ENCODE data around the gene GALE. TPM values are rescaled to one million over a fixed set of nuclear protein-coding genes. Genes with fewer than 3 reads are reported as not detected.

The GALE gene
- total and polyA plus RNA-seq, 2 of the 13 experiments (the other 11 are each of a cell fraction or from before 2014, with no cell fraction given): 85.2 to 88.4 TPM

DNA sequence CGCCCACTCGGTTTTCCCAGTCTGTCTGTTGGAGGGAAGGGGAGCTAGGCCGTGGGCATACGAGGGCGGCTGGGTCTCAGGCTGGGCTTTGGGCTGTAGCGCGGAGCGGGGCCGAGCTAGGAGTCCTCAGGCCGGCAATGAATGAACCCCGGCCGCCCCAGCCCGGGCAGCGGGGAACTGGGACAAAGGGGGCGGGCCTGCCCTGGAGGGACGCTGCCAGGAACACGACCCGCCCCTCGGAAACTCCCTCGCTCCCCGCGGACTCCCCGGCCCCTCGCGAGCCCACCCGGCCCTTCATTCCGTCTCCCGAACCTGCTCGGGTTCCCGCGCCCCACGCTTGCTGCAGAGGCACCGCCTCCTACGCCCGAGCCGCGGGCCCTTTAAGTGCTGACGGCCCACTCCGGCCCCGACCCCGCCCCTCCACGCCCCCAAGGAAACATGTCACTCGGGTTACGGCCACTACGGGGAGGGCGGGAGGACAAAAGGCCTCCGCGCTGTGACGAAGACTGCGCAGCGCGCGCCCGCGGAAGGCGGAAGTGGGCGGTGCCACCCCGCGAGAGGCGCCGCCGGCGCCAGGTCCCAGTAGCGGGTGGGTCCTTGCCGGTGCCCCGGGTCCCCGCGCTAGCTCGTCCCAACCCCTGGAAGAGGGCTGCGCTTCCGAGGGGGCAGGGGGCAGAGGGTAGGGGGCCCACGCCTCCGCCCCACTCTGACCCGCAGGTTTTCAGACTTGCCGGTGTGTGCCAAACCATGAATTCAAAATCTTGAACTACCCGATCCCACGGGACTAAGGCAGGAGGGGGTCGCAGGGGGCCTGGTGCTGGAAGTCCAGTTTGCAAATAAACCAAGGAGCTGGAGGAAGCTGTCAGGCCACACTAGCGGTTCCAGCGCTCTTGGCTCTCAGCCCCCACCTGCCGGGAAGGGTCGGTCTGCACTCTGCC, at the start of gene GALE (continued):
- TF ChIP-seq, protein P1, sequence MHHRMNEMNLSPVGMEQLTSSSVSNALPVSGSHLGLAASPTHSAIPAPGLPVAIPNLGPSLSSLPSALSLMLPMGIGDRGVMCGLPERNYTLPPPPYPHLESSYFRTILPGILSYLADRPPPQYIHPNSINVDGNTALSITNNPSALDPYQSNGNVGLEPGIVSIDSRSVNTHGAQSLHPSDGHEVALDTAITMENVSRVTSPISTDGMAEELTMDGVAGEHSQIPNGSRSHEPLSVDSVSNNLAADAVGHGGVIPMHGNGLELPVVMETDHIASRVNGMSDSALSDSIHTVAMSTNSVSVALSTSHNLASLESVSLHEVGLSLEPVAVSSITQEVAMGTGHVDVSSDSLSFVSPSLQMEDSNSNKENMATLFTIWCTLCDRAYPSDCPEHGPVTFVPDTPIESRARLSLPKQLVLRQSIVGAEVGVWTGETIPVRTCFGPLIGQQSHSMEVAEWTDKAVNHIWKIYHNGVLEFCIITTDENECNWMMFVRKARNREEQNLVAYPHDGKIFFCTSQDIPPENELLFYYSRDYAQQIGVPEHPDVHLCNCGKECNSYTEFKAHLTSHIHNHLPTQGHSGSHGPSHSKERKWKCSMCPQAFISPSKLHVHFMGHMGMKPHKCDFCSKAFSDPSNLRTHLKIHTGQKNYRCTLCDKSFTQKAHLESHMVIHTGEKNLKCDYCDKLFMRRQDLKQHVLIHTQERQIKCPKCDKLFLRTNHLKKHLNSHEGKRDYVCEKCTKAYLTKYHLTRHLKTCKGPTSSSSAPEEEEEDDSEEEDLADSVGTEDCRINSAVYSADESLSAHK (CRISPR knock-in tag; IDR thresholded peaks at IDR 0.05; ENCODE audit: borderline replicate concordance): no peak
- no peak for TF ChIP-seq RORA (CRISPR knock-in tag; IDR thresholded peaks at IDR 0.05)
- TF ChIP-seq POLR2AphosphoS2 (IDR thresholded peaks at IDR 0.05; ENCODE audit: low read depth, low read length): no peak
- TF ChIP-seq ZNF883 (CRISPR knock-in tag; IDR thresholded peaks at IDR 0.05; ENCODE audit: not compliant biosample characterization): peak; percentile 40
- TF ChIP-seq ZFP36L1 (CRISPR knock-in tag; IDR thresholded peaks at IDR 0.05): no peak
- 0 out of 2 replicates have a peak, but pooled peaks have one; percentile 53 for TF ChIP-seq ZNF235 (CRISPR knock-in tag; IDR thresholded peaks at IDR 0.05; ENCODE audit: borderline replicate concordance)
- no peak for TF ChIP-seq HHEX (CRISPR knock-in tag; IDR thresholded peaks at IDR 0.05)
- TF ChIP-seq, protein P2, sequence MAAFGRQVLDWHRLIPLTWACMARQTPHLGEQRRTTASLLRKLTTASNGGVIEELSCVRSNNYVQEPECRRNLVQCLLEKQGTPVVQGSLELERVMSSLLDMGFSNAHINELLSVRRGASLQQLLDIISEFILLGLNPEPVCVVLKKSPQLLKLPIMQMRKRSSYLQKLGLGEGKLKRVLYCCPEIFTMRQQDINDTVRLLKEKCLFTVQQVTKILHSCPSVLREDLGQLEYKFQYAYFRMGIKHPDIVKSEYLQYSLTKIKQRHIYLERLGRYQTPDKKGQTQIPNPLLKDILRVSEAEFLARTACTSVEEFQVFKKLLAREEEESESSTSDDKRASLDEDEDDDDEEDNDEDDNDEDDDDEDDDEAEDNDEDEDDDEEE (CRISPR knock-in tag; IDR thresholded peaks at IDR 0.05): no peak
- no peak for TF ChIP-seq FIP1L1 (IDR thresholded peaks at IDR 0.05; ENCODE audit: borderline replicate concordance, insufficient read depth, low read depth, low read length)
- TF ChIP-seq, protein P3, sequence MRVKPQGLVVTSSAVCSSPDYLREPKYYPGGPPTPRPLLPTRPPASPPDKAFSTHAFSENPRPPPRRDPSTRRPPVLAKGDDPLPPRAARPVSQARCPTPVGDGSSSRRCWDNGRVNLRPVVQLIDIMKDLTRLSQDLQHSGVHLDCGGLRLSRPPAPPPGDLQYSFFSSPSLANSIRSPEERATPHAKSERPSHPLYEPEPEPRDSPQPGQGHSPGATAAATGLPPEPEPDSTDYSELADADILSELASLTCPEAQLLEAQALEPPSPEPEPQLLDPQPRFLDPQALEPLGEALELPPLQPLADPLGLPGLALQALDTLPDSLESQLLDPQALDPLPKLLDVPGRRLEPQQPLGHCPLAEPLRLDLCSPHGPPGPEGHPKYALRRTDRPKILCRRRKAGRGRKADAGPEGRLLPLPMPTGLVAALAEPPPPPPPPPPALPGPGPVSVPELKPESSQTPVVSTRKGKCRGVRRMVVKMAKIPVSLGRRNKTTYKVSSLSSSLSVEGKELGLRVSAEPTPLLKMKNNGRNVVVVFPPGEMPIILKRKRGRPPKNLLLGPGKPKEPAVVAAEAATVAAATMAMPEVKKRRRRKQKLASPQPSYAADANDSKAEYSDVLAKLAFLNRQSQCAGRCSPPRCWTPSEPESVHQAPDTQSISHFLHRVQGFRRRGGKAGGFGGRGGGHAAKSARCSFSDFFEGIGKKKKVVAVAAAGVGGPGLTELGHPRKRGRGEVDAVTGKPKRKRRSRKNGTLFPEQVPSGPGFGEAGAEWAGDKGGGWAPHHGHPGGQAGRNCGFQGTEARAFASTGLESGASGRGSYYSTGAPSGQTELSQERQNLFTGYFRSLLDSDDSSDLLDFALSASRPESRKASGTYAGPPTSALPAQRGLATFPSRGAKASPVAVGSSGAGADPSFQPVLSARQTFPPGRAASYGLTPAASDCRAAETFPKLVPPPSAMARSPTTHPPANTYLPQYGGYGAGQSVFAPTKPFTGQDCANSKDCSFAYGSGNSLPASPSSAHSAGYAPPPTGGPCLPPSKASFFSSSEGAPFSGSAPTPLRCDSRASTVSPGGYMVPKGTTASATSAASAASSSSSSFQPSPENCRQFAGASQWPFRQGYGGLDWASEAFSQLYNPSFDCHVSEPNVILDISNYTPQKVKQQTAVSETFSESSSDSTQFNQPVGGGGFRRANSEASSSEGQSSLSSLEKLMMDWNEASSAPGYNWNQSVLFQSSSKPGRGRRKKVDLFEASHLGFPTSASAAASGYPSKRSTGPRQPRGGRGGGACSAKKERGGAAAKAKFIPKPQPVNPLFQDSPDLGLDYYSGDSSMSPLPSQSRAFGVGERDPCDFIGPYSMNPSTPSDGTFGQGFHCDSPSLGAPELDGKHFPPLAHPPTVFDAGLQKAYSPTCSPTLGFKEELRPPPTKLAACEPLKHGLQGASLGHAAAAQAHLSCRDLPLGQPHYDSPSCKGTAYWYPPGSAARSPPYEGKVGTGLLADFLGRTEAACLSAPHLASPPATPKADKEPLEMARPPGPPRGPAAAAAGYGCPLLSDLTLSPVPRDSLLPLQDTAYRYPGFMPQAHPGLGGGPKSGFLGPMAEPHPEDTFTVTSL (CRISPR knock-in tag; IDR thresholded peaks at IDR 0.05; ENCODE audit: borderline replicate concordance): no peak; the same call in 1 of the 2 replicates
- TF ChIP-seq, protein P4, sequence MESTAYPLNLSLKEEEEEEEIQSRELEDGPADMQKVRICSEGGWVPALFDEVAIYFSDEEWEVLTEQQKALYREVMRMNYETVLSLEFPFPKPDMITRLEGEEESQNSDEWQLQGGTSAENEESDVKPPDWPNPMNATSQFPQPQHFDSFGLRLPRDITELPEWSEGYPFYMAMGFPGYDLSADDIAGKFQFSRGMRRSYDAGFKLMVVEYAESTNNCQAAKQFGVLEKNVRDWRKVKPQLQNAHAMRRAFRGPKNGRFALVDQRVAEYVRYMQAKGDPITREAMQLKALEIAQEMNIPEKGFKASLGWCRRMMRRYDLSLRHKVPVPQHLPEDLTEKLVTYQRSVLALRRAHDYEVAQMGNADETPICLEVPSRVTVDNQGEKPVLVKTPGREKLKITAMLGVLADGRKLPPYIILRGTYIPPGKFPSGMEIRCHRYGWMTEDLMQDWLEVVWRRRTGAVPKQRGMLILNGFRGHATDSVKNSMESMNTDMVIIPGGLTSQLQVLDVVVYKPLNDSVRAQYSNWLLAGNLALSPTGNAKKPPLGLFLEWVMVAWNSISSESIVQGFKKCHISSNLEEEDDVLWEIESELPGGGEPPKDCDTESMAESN (CRISPR knock-in tag; conservative IDR thresholded peaks at IDR 0.05): no peak; the same call in none of the 2 replicates
- no peak for TF ChIP-seq SMARCE1 (IDR thresholded peaks at IDR 0.05; ENCODE audit: borderline replicate concordance)
- no peak for TF ChIP-seq SP140L (CRISPR knock-in tag; IDR thresholded peaks at IDR 0.05; ENCODE audit: borderline replicate concordance)
- TF ChIP-seq SIN3B (IDR thresholded peaks at IDR 0.05; ENCODE audit: low read length): peak; percentile 53; the same call in 1 of the 2 replicates
- no peak for TF ChIP-seq ONECUT2 (CRISPR knock-in tag; IDR thresholded peaks at IDR 0.05)
- TF ChIP-seq KLF9 (CRISPR knock-in tag; IDR thresholded peaks at IDR 0.05; ENCODE audit: low read depth): no peak
- TF ChIP-seq MEIS1 (CRISPR knock-in tag; IDR thresholded peaks at IDR 0.05; ENCODE audit: borderline replicate concordance): peak; percentile 20; the same call in 1 of the 2 replicates
